Measurements from ENCODE around the gene NISCH.

- TF ChIP-seq EZH2phosphoT487 (IDR thresholded peaks at IDR 0.05; ENCODE audit: borderline replicate concordance, low read length), result no peak
- no peak for TF ChIP-seq CTCF (IDR thresholded peaks at IDR 0.05; ENCODE audit: low read depth, low read length, poor library complexity, severe bottlenecking)
These were observed 27.7 kb downstream of the NISCH start for GRCh38 chr3:52483081-52483480.

All from DOHH2 (cell line).